PC-9 (cell line): ENCODE measurements around the gene TJP2. TPM values are rescaled to one million over a fixed set of nuclear protein-coding genes. Genes with fewer than 3 reads are reported as not detected.

ENCODE experiments used
- BruUV-seq: library from RNA; stranded (reverse); fragments of 400-500 nt; replicated peaks from 2 replicates; lab custom pipeline; 2021; lab: Mats Ljungman, UMichigan
- CTCF ChIA-PET: fragments of 300-600 bp; sonication (Branson Sonifier 250); formaldehyde crosslinking; loops from one replicate; lab custom pipeline; 2022; ENCODE audit warnings: antibody characterized with exemption; lab: Charles Lee
- POLR2A ChIA-PET: fragments of 300-600 bp; sonication (Branson Sonifier 250); formaldehyde crosslinking; loops from one replicate; lab custom pipeline; 2022; ENCODE audit warnings: antibody characterized with exemption; ENCODE audit not compliant: unreplicated experiment; lab: Charles Lee
- DNase-seq, 2 experiments: peaks; one replicate each; pipeline versions ENCODE4 v3.0.0 to v3.0.0-alpha.2; 2015 to 2022; ENCODE audit warnings: mixed read lengths in 1 of 2
- H2AFZ ChIP-seq: fragments of 200-600 bp; sonication (generic); 2 replicates; pipeline ENCODE4 v1.8.1; 2017; ENCODE audit warnings: antibody characterized with exemption
- H3F3A ChIP-seq: fragments of 200-600 bp; sonication (generic); 2 replicates; pipeline ENCODE4 v1.8.1; 2017; ENCODE audit warnings: antibody characterized with exemption, mild to moderate bottlenecking, low read depth; ENCODE audit not compliant: insufficient read depth
- H3K27ac ChIP-seq: fragments of 200-600 bp; sonication (generic); 2 replicates; pipeline ENCODE4 v1.6.1; 2016; ENCODE audit warnings: mixed run types
- H3K27me3 ChIP-seq: fragments of 200-600 bp; sonication (generic); 2 replicates; pipeline ENCODE4 v1.6.1; 2016; ENCODE audit warnings: low read depth, mixed run types; ENCODE audit not compliant: insufficient read depth
- H3K36me3 ChIP-seq: fragments of 200-600 bp; sonication (generic); 2 replicates; pipeline ENCODE4 v1.6.1; 2016; ENCODE audit warnings: low read depth, mixed run types
- H3K4me1 ChIP-seq: fragments of 200-600 bp; sonication (generic); replicated peaks from 2 replicates; pipeline ENCODE4 v1.6.1; 2016; ENCODE audit warnings: mixed run types; ENCODE audit not compliant: insufficient read depth
- H3K4me2 ChIP-seq: fragments of 200-600 bp; sonication (generic); 2 replicates; pipeline ENCODE4 v1.6.1; 2017; ENCODE audit warnings: mixed run types
- H3K4me3 ChIP-seq: fragments of 200-600 bp; sonication (generic); 2 replicates; pipeline ENCODE4 v1.6.1; 2016; ENCODE audit warnings: mixed run types
- H3K79me2 ChIP-seq: fragments of 200-600 bp; sonication (generic); 2 replicates; pipeline ENCODE4 v1.6.1; 2017; ENCODE audit warnings: low read depth, mixed run types
- H3K9me2 ChIP-seq: fragments of 200-600 bp; sonication (generic); 2 replicates; pipeline ENCODE4 v1.8.1; 2017; ENCODE audit warnings: mild to moderate bottlenecking; ENCODE audit not compliant: insufficient read depth
- H3K9me3 ChIP-seq: fragments of 200-600 bp; sonication (generic); 2 replicates; pipeline ENCODE4 v1.8.1; 2016; ENCODE audit warnings: low read depth; ENCODE audit not compliant: insufficient read depth
- H4K20me1 ChIP-seq: fragments of 200-600 bp; sonication (generic); 2 replicates; pipeline ENCODE4 v1.8.1; 2017; ENCODE audit not compliant: insufficient read depth
- EZH2 ChIP-seq: fragments of 200-600 bp; sonication (generic); IDR thresholded peaks from 2 replicates; pipeline ENCODE4 v1.8.0; 2017; ENCODE audit warnings: antibody characterized with exemption, low read depth
- intact Hi-C: fragments of 100-400 bp; cut with micrococcal nuclease; formaldehyde crosslinking; loops from one replicate; pipeline ENCODE4 v1.10.0; 2022; ENCODE audit not compliant: unreplicated experiment
- total RNA-seq: library from RNA; stranded (reverse); gene quantifications from 2 replicates; pipeline ENCODE4 v1.2.3, GENCODE V29; 2021
- TF ChIP-seq, protein P1 (sequence below): fragments of 200-600 bp; sonication (generic); conservative IDR thresholded peaks from 2 replicates; pipeline ENCODE4 v1.6.1; 2017; ENCODE audit warnings: mixed run types, antibody characterized with exemption, mild to moderate bottlenecking, moderate library complexity

TJP2 gene
- total RNA-seq, 1 experiment from 2014 or later = 143 TPM

DNA sequence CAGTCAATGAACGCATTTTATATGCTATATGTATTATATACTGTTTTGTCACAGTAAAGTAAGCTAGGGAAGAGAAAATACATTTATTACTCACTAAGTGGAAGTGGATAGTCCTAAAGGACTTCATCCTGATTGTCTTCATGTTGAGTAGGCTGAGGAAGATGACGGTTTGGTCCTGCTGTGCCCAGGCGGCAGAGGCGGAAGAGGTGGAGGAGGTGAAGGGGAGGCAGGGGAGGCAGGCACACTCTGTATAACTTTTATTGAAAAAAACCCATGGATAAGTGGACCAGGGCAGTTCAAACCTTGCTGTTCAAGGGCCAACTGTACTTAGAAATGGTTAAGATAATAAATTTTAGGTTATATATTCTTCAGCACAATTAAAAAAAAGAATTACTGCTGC lies 28.5 kb downstream of the TJP2 start:
- BruUV-seq = no TSS peak
- ChIA-PET CTCF (no interaction called here), POLR2A (interaction anchor here (0.7 kb wide), 1 partner anchor 43 kb away, joined by 3 read pairs; no protein-coding TSS in a partner anchor)
- 0 out of 2 replicates have a peak, but pooled peaks cover 3% of the 10 kb centered on the region for H3K36me3 ChIP-seq
- TF ChIP-seq EZH2 = no peak
- TF ChIP-seq, protein P1, sequence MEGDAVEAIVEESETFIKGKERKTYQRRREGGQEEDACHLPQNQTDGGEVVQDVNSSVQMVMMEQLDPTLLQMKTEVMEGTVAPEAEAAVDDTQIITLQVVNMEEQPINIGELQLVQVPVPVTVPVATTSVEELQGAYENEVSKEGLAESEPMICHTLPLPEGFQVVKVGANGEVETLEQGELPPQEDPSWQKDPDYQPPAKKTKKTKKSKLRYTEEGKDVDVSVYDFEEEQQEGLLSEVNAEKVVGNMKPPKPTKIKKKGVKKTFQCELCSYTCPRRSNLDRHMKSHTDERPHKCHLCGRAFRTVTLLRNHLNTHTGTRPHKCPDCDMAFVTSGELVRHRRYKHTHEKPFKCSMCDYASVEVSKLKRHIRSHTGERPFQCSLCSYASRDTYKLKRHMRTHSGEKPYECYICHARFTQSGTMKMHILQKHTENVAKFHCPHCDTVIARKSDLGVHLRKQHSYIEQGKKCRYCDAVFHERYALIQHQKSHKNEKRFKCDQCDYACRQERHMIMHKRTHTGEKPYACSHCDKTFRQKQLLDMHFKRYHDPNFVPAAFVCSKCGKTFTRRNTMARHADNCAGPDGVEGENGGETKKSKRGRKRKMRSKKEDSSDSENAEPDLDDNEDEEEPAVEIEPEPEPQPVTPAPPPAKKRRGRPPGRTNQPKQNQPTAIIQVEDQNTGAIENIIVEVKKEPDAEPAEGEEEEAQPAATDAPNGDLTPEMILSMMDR = no peak
- no peak for DNase-seq
- peaks cover 35% of the 10 kb centered on the region for H4K20me1 ChIP-seq
- H2AFZ ChIP-seq = no peak overlapping the region
- H3K9me3 ChIP-seq = no peaks in the 10 kb centered on the region
- H3K4me2 ChIP-seq = no peak overlapping the region
- H3K27me3 ChIP-seq = no peaks in the 10 kb centered on the region
- H3F3A ChIP-seq = no peaks in the 10 kb centered on the region
- no peak overlapping the region for H3K4me3 ChIP-seq
- peaks cover 86% of the 10 kb centered on the region for H3K79me2 ChIP-seq
- no peaks in the 10 kb centered on the region for H3K9me2 ChIP-seq
- peaks cover 12% of the 10 kb centered on the region; the same call in 1 of the 2 replicates for H3K4me1 ChIP-seq
- H3K27ac ChIP-seq = no peak overlapping the region
- intact Hi-C loops = no loop called here

DNA sequence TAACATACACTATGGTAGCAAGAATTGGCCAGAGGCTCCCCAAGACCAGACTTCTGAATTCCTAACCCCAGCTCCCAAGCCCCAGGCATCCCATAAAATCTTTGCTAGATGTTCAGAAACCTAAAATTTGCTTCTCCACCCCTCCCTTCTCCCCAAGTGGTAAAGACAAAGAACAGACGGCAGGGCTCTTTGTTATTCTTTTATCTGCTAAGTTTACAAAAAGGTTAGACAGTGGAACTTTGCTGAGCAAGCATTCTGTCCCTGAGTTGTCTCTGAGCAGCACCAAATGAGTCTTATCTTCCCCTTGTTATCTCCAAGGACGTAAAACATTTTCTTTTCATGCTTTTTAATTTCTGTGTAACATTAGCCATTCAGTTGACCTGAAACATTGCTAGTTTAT lies 30.2 kb downstream of the TJP2 start:
- Histone ChIP-seq H3K4me3 (no peak overlapping the region), H3K9me3 (no peaks in the 10 kb centered on the region), H3K36me3 (0 out of 2 replicates have a peak, but pooled peaks cover 3% of the 10 kb centered on the region), H2AFZ (no peak overlapping the region), H3K27me3 (no peaks in the 10 kb centered on the region), H3K79me2 (peaks cover 89% of the 10 kb centered on the region), H3F3A (no peaks in the 10 kb centered on the region), H4K20me1 (peaks cover 39% of the 10 kb centered on the region), H3K9me2 (no peaks in the 10 kb centered on the region), H3K27ac (no peak overlapping the region), H3K4me2 (no peak overlapping the region), H3K4me1 (0 out of 2 replicates have a peak, but pooled peaks cover 9% of the 10 kb centered on the region)
- ChIA-PET POLR2A (no interaction called here), CTCF (interaction anchor here (0.5 kb wide), 1 partner anchor 178 kb away, joined by 4 read pairs; no protein-coding TSS in a partner anchor)
- TF ChIP-seq, protein P1 = no peak
- no peak for TF ChIP-seq EZH2
- no peak for DNase-seq
- no TSS peak for BruUV-seq
- intact Hi-C loops = no loop called here

DNA sequence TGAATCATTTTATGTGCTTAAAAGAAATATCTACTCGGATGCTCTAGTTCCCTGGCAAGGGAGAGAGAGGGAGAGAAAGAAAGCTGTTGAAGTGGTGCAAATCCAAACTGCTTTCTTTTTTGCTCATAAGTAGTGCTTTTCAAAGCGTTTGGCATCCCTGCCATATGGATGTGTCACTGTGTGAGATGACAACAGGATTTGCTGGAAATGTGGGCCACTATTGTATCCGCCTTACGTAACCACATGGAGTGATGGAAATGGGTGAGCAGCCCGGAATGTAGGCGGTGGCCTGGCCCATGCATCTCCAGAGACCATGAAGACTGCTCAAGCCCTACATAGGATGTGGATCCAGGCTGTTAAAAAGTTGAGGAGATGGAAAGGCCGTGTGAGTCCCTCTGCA lies 30.8 kb downstream of the TJP2 start:
- no TSS peak for BruUV-seq
- Histone ChIP-seq H3K4me1 (0 out of 2 replicates have a peak, but pooled peaks cover 4% of the 10 kb centered on the region), H3K36me3 (0 out of 2 replicates have a peak, but pooled peaks cover 3% of the 10 kb centered on the region), H3K79me2 (peaks cover 86% of the 10 kb centered on the region), H3K9me2 (no peaks in the 10 kb centered on the region), H3K27me3 (no peaks in the 10 kb centered on the region), H3K9me3 (no peaks in the 10 kb centered on the region), H3K4me2 (no peak overlapping the region), H3K4me3 (no peak overlapping the region), H3K27ac (no peak overlapping the region), H4K20me1 (peaks cover 37% of the 10 kb centered on the region), H2AFZ (no peak overlapping the region), H3F3A (no peaks in the 10 kb centered on the region)
- ChIA-PET POLR2A (no interaction called here), CTCF (interaction anchor here (0.5 kb wide), 1 partner anchor 179 kb away, joined by 4 read pairs; no protein-coding TSS in a partner anchor)
- intact Hi-C loops = no loop called here
- TF ChIP-seq, protein P1 = no peak
- no peak for TF ChIP-seq EZH2
- DNase-seq = no peak
